PFSK-1 (cell line): ENCODE results near the gene MAPK1IP1L.

Experiments
- FOXP2 ChIP-seq: optimal IDR thresholded peaks from 2 replicates; pipeline ENCODE3; 2011; ENCODE audit warnings: borderline replicate concordance, control low read depth, inconsistent platforms; ENCODE audit not compliant: insufficient read depth; ENCODE audit errors: extremely low read length, extremely low read depth
- POLR2AphosphoS5 ChIP-seq: IDR thresholded peaks from 2 replicates; pipeline ENCODE4 v1.6.1; 2012; ENCODE audit warnings: low read depth, mild to moderate bottlenecking, control low read depth, low read length, moderate library complexity
- REST ChIP-seq, 2 experiments: IDR thresholded peaks; 2 replicates each; pipeline versions ENCODE4 v1.6.1 to v1.8.0; 2011 to 2012; ENCODE audit warnings: low read depth in 2 of 2, low read length in 2 of 2, control low read depth in 1 of 2, inconsistent platforms in 1 of 2, mild to moderate bottlenecking in 1 of 2, moderate library complexity in 1 of 2; ENCODE audit not compliant: insufficient read depth in 1 of 2
- SIN3A ChIP-seq: IDR thresholded peaks from 2 replicates; pipeline ENCODE4 v1.6.1; 2012; ENCODE audit warnings: mild to moderate bottlenecking, low read length, moderate library complexity, borderline replicate concordance; ENCODE audit not compliant: insufficient read depth
- TAF1 ChIP-seq: IDR thresholded peaks from 2 replicates; pipeline ENCODE4 v1.6.1; 2012; ENCODE audit warnings: low read length, control low read depth, borderline replicate concordance; ENCODE audit not compliant: insufficient read depth

MAPK1IP1L gene

GRCh38 chr14:55075628-55076175 is 24.3 kb downstream of the MAPK1IP1L start:
- TF ChIP-seq SIN3A: no peak
- no peak for TF ChIP-seq TAF1
- TF ChIP-seq POLR2AphosphoS5: no peak
- no peak for TF ChIP-seq FOXP2
- TF ChIP-seq REST (IDR thresholded peaks at IDR 0.05; ENCODE audit: insufficient read depth in 1 of 2, low read depth in 2 of 2, low read length in 2 of 2): no peak

DNA sequence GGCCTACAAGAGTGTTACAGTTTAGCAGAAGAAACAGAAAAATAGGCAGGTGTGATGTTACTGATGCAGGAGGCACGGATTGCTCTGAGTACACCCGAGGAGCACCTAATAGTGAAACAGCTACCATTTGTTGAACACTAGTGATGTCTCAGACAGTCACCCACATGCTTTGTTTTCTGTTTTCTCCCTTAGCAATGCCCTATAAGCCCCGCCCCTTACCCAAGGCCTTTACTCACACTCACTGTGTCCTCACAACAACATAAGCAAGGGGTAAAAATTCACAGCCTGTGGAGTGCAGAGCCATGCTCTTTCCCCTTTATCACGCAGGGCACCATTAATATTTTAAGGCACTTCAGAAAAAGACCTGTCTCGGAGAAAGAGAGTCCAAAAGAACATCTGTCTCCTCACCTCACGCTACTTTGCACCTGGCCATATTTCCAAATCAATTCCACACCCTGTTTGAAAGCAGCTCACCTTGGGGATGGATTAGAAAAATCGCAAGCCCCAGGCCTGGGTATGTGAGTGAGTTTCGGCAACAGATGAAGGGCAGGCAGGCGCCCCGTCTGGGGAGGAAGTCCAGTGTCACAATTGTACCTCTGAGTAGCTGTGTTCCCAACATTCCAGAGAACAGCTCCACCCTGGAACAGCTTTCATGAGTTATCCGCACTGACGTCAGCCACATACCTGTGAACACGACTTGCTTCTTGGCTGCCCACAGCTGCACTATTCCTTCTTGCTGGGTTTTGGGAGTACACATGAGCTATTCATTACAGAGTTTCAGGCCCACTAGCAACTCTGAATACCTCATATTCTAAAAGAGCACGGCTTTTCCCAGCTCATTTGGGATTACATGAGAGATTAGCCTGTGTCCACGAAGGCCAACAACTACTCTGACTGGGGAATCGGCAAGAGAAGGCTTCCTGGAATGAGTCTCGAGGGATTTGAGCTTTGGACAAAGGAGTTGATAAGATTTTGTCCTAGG is 26.0 kb downstream of the MAPK1IP1L start:
- TF ChIP-seq POLR2AphosphoS5: no peak
- no peak for TF ChIP-seq REST (IDR thresholded peaks at IDR 0.05; ENCODE audit: insufficient read depth in 1 of 2, low read depth in 2 of 2, low read length in 2 of 2)
- TF ChIP-seq TAF1: no peak
- no peak for TF ChIP-seq SIN3A

GRCh38 chr14:55084401-55085059 is 33.1 kb downstream of the MAPK1IP1L start:
- TF ChIP-seq REST (IDR thresholded peaks at IDR 0.05; ENCODE audit: insufficient read depth in 1 of 2, low read depth in 2 of 2, low read length in 2 of 2): no peak
- TF ChIP-seq SIN3A: no peak

DNA sequence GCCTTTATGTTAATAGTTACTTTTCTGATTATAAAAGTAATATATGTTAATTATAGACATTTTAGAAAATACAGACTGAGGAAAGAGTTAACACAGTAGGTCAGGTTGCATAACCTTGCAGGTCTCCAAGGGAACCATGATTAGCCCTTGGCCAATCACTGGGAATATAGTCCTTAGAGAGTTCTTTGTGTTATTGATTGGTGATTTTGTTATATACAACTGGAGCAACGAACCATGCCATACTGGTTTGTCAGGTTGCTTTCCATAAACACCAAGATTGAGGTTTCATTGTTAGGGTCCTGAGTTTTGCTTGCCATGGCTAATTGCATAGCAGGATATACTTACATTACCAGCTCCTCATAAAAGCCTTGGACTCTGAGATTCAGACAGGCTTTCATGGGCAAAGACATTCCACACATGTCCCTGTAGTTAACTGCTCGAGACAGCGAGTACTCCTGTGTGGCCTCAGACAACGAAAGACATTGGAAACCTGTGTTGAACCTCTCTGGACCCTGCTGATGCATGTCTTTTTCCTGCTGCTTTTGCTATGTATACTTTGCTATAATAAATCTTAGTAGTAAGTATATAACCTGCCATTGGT is 33.7 kb downstream of the MAPK1IP1L start:
- TF ChIP-seq FOXP2: no peak
- TF ChIP-seq TAF1: no peak
- no peak for TF ChIP-seq POLR2AphosphoS5
- TF ChIP-seq REST (IDR thresholded peaks at IDR 0.05; ENCODE audit: insufficient read depth in 1 of 2, low read depth in 2 of 2, low read length in 2 of 2): no peak
- TF ChIP-seq SIN3A: no peak
